ENCODE results near the gene LRFN2. TPM values are rescaled to one million over a fixed set of nuclear protein-coding genes. Genes with fewer than 3 reads are reported as not detected.
A peak's percentile ranks its signal among the peaks of the same experiment; 100 is the strongest.

Gene LRFN2
- total and polyA plus RNA-seq, 2 of the 8 experiments (the other 6 are each of a cell fraction or from before 2014, with no cell fraction given), result 2.3 TPM

DNA sequence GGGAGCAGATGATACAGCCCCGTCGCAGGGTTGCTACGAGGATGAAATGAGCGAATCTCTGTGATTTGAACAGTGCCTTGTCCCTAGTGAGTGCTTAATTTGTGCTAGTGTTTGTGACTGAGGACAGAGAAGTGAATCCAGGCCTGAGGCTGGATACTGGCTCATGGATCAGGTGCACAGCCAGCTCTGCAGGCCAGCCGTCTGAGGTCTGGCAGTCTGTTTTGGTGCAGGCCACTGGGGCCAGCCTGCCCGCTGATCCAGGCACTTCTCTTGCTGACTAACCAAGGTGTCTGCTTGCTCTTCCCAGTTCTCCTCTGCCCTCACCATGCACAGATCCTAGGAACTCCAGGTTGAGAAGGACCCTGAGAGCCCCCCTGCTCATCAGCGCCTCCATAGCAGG is 181.0 kb downstream of the LRFN2 start:
- H3K4me1 ChIP-seq (replicated peaks in 1 of 4; ENCODE audit: control insufficient read depth in 3 of 4, insufficient read depth in 4 of 4, low read length in 3 of 4), result peaks cover 3 to 11% (median 7%) of the 10 kb centered on the region in 4 experiments
- H4K5ac ChIP-seq (ENCODE audit: insufficient read length, low read depth, low read length), result no peak overlapping the region
- ChIA-PET CTCF (ENCODE audit: partially characterized antibody) (interaction anchor here (1.0 kb wide), 1 partner anchor 78 kb away, joined by 3 read pairs; no protein-coding TSS in a partner anchor), POLR2A (ENCODE audit: partially characterized antibody) (interaction anchor here (0.9 kb wide), 1 partner anchor 13 kb away, joined by 3 read pairs; no protein-coding TSS in a partner anchor)
- H4K20me1 ChIP-seq (replicated peaks in 1 of 2; ENCODE audit: control insufficient read depth in 1 of 2, insufficient read depth in 2 of 2, low read length in 2 of 2), result no peaks in the 10 kb centered on the region
- no peak overlapping the region for H2BK15ac ChIP-seq (ENCODE audit: low read length)
- no peaks in the 10 kb centered on the region for H3K79me2 ChIP-seq (ENCODE audit: control insufficient read depth in 1 of 2, insufficient read depth in 2 of 2, low read length in 2 of 2)
- peak overlapping the region; percentile 37; the same call in 1 of the 2 replicates for H2BK5ac ChIP-seq (ENCODE audit: low read depth, low read length)
- H3K9ac ChIP-seq (replicated peaks in 1 of 4; ENCODE audit: extremely low read depth in 1 of 4, low read depth in 3 of 4, low read length in 3 of 4), result no peak overlapping the region
- H3K23me2 ChIP-seq (ENCODE audit: low read depth, low read length), result no peaks in the 10 kb centered on the region
- TF ChIP-seq TAF1 (IDR thresholded peaks at IDR 0.05; ENCODE audit: low read depth, low read length) (no peak), TBP (IDR thresholded peaks at IDR 0.05; ENCODE audit: low read depth, low read length) (no peak), CTBP2 (IDR thresholded peaks at IDR 0.05; ENCODE audit: borderline replicate concordance, insufficient read depth, insufficient read length, low read length) (no peak), SP2 (IDR thresholded peaks at IDR 0.05; ENCODE audit: low read length) (no peak), TAF7 (optimal IDR thresholded peaks at IDR 0.05; ENCODE audit: borderline replicate concordance, low read depth, low read length) (no peak), YY1 (IDR thresholded peaks at IDR 0.05; ENCODE audit: low read depth, low read length) (no peak), ZNF274 (IDR thresholded peaks at IDR 0.05; ENCODE audit: borderline replicate concordance, extremely low read depth, low read length) (no peak), RAD21 (IDR thresholded peaks at IDR 0.05 in 1 of 2, conservative IDR thresholded peaks at IDR 0.05 in 1 of 2; ENCODE audit: low read depth in 2 of 2, low read length in 2 of 2) (no peak), RFX5 (IDR thresholded peaks at IDR 0.05; ENCODE audit: borderline replicate concordance, low read depth, low read length) (no peak), RNF2 (IDR thresholded peaks at IDR 0.05; ENCODE audit: borderline replicate concordance, low read depth, low read length, missing control alignments, poor library complexity, severe bottlenecking) (no peak), GTF2F1 (IDR thresholded peaks at IDR 0.05; ENCODE audit: borderline replicate concordance, low read depth, low read length) (no peak)
- TF ChIP-seq, protein P1, sequence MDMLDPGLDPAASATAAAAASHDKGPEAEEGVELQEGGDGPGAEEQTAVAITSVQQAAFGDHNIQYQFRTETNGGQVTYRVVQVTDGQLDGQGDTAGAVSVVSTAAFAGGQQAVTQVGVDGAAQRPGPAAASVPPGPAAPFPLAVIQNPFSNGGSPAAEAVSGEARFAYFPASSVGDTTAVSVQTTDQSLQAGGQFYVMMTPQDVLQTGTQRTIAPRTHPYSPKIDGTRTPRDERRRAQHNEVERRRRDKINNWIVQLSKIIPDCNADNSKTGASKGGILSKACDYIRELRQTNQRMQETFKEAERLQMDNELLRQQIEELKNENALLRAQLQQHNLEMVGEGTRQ (IDR thresholded peaks at IDR 0.05; ENCODE audit: low read length), result no peak
- H2AFZ ChIP-seq (ENCODE audit: low read length), result no peak overlapping the region
- no peak overlapping the region for H2BK120ac ChIP-seq (replicated peaks; ENCODE audit: low read depth, low read length)
- no peak overlapping the region for H3K14ac ChIP-seq (ENCODE audit: insufficient read length)
- H2BK12ac ChIP-seq (ENCODE audit: low read depth, low read length), result peak overlapping the region; percentile 6; the same call in 1 of the 2 replicates
- no peak overlapping the region for H3K23ac ChIP-seq (ENCODE audit: insufficient read length)
- no peak overlapping the region for H3K27ac ChIP-seq (ENCODE audit: low read depth, low read length)
- FAIRE-seq, result no peak
- no peak for DNase-seq (ENCODE audit: low read depth in 1 of 2, low spot score in 2 of 2)
- H3K27me3 ChIP-seq (replicated peaks in 1 of 4; ENCODE audit: control insufficient read depth in 3 of 4, extremely low read depth in 1 of 4, insufficient read depth in 3 of 4, low read length in 3 of 4), result no peaks in the 10 kb centered on the region
- H2BK20ac ChIP-seq (ENCODE audit: low read length), result no peak overlapping the region
- H3K4ac ChIP-seq (replicated peaks; ENCODE audit: insufficient read length, low read depth, low read length), result no peak overlapping the region
- no peak overlapping the region for H4K91ac ChIP-seq (replicated peaks; ENCODE audit: insufficient read length, low read length)
- H3K18ac ChIP-seq (ENCODE audit: extremely low read depth, low read length), result no peak overlapping the region
- H3K36me3 ChIP-seq (ENCODE audit: control insufficient read depth in 2 of 4, insufficient read depth in 4 of 4, low read length in 3 of 4), result no peaks in the 10 kb centered on the region
- H3K4me3 ChIP-seq (ENCODE audit: extremely low read depth in 1 of 4, insufficient read depth in 2 of 4, low read depth in 3 of 4, low read length in 4 of 4), result no peak overlapping the region
- H3K9me3 ChIP-seq (ENCODE audit: insufficient read depth in 2 of 2, low read depth in 1 of 2, low read length in 1 of 2), result no peaks in the 10 kb centered on the region
- no peak overlapping the region for H3K56ac ChIP-seq (replicated peaks; ENCODE audit: insufficient read length, low read depth, low read length)
- H4K8ac ChIP-seq (ENCODE audit: extremely low read depth, insufficient read depth, low read length), result no peak overlapping the region; the same call in 1 of the 2 replicates
- peak overlapping the region; percentile 57; the same call in 1 of the 2 replicates for H2AK5ac ChIP-seq (ENCODE audit: low read depth, low read length)
- WGBS, 2 experiments (ENCODE audit: extremely low coverage in 1 of 2, insufficient coverage in 1 of 2, insufficient read length in 1 of 2, insufficient replicate concordance in 2 of 2, low coverage in 1 of 2, low lambda C conversion rate in 2 of 2, missing lambda C conversion rate in 1 of 2), result 89% methylated on average over 7 of the region's 7 CpGs; no CpG with 5 or more reads in 1 of the 2 experiments
- no peak overlapping the region for H3K4me2 ChIP-seq (ENCODE audit: insufficient read depth in 1 of 2, low read depth in 2 of 2, low read length in 2 of 2)
- H3K79me1 ChIP-seq (ENCODE audit: low read depth, low read length), result no peaks in the 10 kb centered on the region

Measured in H1 (cell line).